HUES64 (cell line): ENCODE measurements around the gene RPS6KA5. TPM values are rescaled to one million over a fixed set of nuclear protein-coding genes. Genes with fewer than 3 reads are reported as not detected.
"Not testable (repeated sequence)": the region's sequence is repeated elsewhere in the genome, so short reads cannot be mapped to it uniquely, and the experiment has no call there.

Source experiments
- H3K27ac ChIP-seq: 2 replicates; pipeline ENCODE4 v1.7.0; 2013; ENCODE audit warnings: low read depth, low read length, inconsistent platforms
- H3K27me3 ChIP-seq: 2 replicates; pipeline ENCODE4 v1.6.1; 2013; ENCODE audit warnings: mild to moderate bottlenecking, low read length; ENCODE audit not compliant: insufficient read depth
- H3K36me3 ChIP-seq: 2 replicates; pipeline ENCODE4 v1.6.1; 2013; ENCODE audit warnings: mild to moderate bottlenecking, low read length; ENCODE audit not compliant: insufficient read depth
- H3K4me1 ChIP-seq: 2 replicates; pipeline ENCODE4 v1.6.1; 2013; ENCODE audit warnings: mild to moderate bottlenecking, low read length, moderate library complexity; ENCODE audit not compliant: insufficient read depth
- H3K4me3 ChIP-seq: 2 replicates; pipeline ENCODE4 v1.5.1; 2013; ENCODE audit warnings: mild to moderate bottlenecking, low read length, moderate library complexity
- H3K9ac ChIP-seq: 2 replicates; pipeline ENCODE4 v1.6.1; 2013; ENCODE audit warnings: mild to moderate bottlenecking, low read depth, low read length
- H3K9me3 ChIP-seq: 2 replicates; pipeline ENCODE4 v1.6.1; 2013; ENCODE audit warnings: low read depth, low read length; ENCODE audit not compliant: insufficient read depth
- WGBS: fragments of 150-250, 120-280 bp; methylation state at CpG from one replicate; pipeline ENCODE4 v1.1.7; 2013; ENCODE audit warnings: missing lambda C conversion rate; 5-methylcytosine and 5-hydroxymethylcytosine counted together
- polyA plus RNA-seq, 2 experiments: library from polyadenylated mRNA; stranded (reverse); fragments of 50-300 nt; gene quantifications; one replicate each; pipeline ENCODE4 v1.2.3, GENCODE V29; 2013

RPS6KA5 gene
- 1.3 TPM for polyA plus RNA-seq (2013, experiment 1 of 2)
- polyA plus RNA-seq (2013, experiment 2 of 2) = 2.3 TPM

DNA sequence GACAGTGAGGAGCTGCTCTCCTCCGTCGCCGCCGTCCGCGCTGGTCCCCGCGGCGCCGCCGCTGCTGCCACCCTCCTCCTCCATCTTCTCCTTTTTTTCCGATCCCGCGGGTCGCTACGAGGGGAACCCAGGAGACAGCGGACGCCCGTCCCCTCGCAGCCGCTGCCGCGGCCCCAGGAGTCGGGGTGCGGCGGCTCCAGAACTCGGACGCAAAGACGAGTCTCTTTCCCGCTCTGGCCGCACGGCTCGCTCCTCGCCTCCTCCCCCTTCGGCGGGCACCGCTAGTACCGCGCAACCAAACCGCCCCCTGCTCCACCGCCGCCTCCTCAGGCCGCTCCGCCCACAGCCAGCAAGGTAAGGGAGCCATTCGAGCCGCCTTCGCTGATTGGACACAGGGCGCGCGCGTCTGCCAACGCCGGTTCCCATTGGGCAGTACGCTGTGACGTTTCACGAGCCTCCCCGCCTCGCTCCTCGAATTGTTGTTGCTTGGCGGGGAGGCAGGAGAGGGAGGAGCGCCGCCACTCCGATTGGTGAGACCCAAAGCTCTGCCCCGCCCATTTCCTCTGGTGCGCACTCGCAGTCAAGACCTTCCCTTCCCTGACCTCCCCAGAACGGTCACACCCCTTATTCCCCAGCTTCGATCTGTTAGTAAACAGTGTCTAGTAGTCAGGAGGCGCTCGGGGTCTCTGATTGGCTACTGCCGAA lies at the start of gene RPS6KA5:
Gene RPS6KA5 (minus strand): TSS at position 291 of the 705 bp plus-strand sequence. CDS start 207 bp downstream, at position 84.
- no peaks in the 10 kb centered on the region for H3K27me3 ChIP-seq
- under 1% methylated on average over 70 of the region's 71 CpGs for WGBS

GRCh38 chr14:91108941-91109611 lies 48.6 kb upstream of the RPS6KA5 start:
- H3K9me3 ChIP-seq = no peaks in the 10 kb centered on the region
- no peak overlapping the region for H3K9ac ChIP-seq
- H3K27ac ChIP-seq = no peak overlapping the region
- no peaks in the 10 kb centered on the region for H3K36me3 ChIP-seq
- no peaks in the 10 kb centered on the region for H3K27me3 ChIP-seq
- 92% methylated on average over 7 of the region's 7 CpGs for WGBS
- peaks cover 14% of the 10 kb centered on the region for H3K4me1 ChIP-seq
- no peak overlapping the region for H3K4me3 ChIP-seq

More for the DNA sequence above, at the start of gene RPS6KA5:
- Histone ChIP-seq H3K4me3 (peak within 1 kb of the TSS; percentile 88), H3K9ac (peak within 1 kb of the TSS; percentile 92), H3K27ac (peak within 1 kb of the TSS; percentile 94), H3K4me1 (peaks cover 6% of the 10 kb centered on the region), H3K9me3 (no peaks in the 10 kb centered on the region), H3K36me3 (no peaks in the 10 kb centered on the region)

GRCh38 chr14:91103116-91103515 lies 42.7 kb upstream of the RPS6KA5 start:
- Histone ChIP-seq H3K36me3 (no peaks in the 10 kb centered on the region), H3K27ac (no peak overlapping the region), H3K9ac (no peak overlapping the region), H3K4me3 (no peak overlapping the region), H3K27me3 (no peaks in the 10 kb centered on the region), H3K4me1 (peaks cover 7% of the 10 kb centered on the region; the same call in 1 of the 2 replicates), H3K9me3 (no peaks in the 10 kb centered on the region)
- WGBS = 90% methylated on average over 8 of the region's 8 CpGs

DNA sequence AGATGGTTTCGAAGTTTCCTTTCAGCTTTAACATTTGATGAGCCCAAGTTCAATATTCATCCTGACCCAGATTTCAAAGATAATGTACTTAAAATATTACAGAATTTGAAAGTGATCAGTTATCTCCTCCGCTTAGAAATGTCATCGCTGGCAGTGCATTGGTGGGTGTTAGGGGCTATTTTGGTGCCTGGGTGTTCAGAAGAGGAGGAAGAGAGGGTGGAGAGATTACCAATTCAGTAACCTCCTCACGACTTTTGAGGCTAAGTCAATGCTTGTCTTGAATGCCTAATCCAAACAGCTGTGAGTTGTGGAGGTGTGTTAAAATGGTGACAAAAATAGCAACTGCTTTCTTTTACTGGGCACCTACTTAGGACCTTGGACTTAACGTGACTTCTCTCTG lies 39.7 kb upstream of the RPS6KA5 start:
- Histone ChIP-seq H3K27ac (no peak overlapping the region), H3K4me1 (peaks cover 7% of the 10 kb centered on the region; the same call in 1 of the 2 replicates), H3K4me3 (no peak overlapping the region), H3K9ac (no peak overlapping the region), H3K36me3 (no peaks in the 10 kb centered on the region), H3K27me3 (no peaks in the 10 kb centered on the region), H3K9me3 (no peaks in the 10 kb centered on the region)
- 92% methylated on average over 4 of the region's 5 CpGs for WGBS

DNA sequence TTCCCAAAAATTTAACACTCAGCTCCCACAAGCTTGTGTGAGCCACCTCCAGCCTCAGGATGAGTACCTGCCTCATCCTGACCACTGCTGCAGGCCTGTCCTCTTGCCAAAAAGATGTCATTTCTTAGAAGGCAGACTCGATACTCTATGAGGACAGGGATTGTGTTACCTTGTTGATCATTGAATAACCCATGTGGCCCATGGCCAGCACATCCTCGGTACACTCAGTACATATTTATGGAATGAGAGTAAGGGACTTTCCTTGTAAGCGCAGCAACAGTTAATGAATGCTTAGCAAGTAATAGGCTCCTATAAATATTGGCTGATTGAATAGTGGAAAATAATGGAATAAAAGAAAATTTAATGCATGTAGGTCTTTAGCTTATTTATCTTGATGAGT lies 38.1 kb upstream of the RPS6KA5 start:
- WGBS = 93% methylated on average over 3 of the region's 3 CpGs
- Histone ChIP-seq H3K9ac (no peak overlapping the region), H3K27me3 (no peaks in the 10 kb centered on the region), H3K4me1 (peaks cover 4% of the 10 kb centered on the region; the same call in 1 of the 2 replicates), H3K4me3 (no peak overlapping the region), H3K9me3 (no peaks in the 10 kb centered on the region), H3K36me3 (no peaks in the 10 kb centered on the region), H3K27ac (no peak overlapping the region)

DNA sequence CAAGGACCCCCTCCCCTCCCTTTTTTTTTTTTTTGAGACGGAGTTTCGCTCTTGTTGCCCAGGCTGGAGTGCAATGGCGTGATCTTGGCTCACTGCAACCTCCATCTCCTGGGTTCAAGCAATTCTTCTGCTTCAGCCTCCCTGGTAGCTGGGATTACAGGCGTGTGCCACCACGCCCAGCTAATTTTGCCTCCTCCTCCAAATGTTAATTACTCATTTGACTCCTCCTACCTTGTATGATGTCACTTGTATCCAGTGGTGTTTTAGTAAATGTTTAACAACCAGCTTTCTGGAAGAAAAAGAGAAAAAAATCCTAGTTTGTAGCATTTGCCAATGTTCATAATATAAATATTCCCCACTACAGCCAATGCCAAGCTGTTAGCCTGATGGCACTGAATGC lies 37.2 kb upstream of the RPS6KA5 start:
- H3K4me3 ChIP-seq, H3K4me1 ChIP-seq, H3K27ac ChIP-seq, H3K9ac ChIP-seq, H3K27me3 ChIP-seq, H3K36me3 ChIP-seq, H3K9me3 ChIP-seq: not testable (repeated sequence)
- WGBS = 90% methylated on average over 5 of the region's 5 CpGs

DNA sequence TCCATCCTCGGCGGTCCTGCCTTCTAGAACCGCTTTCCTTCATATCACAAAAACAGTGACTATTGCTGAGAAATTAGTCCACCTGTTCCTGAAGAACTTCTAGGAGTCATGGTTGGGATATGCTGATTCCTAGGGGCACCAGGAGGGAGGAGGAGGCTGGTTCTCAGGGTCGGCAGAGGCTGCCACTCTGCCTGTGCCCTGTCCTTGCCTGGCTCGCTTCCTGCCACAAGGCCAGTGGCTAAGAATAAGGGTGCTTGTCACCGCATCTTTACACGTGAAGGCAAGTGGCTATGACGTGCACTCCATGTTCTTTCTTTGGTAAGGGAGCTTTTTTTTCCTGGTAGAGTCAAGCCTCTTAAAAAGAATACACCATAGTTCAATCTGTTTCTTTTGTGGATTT lies 34.7 kb upstream of the RPS6KA5 start:
- Histone ChIP-seq H3K9ac (no peak overlapping the region), H3K9me3 (no peaks in the 10 kb centered on the region), H3K4me1 (peaks cover 4% of the 10 kb centered on the region; the same call in 1 of the 2 replicates), H3K27ac (no peak overlapping the region), H3K36me3 (no peaks in the 10 kb centered on the region), H3K4me3 (no peak overlapping the region), H3K27me3 (no peaks in the 10 kb centered on the region)
- WGBS = 84% methylated on average over 8 of the region's 8 CpGs

DNA sequence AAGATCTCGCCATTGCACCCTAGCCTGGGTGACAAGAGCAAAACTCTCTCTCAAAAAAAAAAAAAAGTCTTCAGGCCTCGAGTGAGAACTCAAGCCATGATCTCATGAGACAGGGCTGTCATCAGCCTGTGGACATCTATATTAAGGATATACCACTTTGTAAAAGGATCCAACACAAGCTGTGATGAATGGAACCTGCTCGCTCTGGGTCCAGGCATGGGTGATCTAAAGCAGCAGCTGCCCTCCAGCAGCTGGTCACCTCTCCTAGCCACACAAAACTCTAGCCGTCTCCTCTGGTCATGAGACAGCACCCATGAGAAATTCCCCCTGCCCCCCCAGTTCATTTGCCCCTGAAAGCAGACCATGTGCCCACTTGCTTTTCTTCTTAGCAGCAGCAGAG lies 34.3 kb upstream of the RPS6KA5 start:
- Histone ChIP-seq H3K9me3 (no peaks in the 10 kb centered on the region), H3K4me3 (no peak overlapping the region), H3K9ac (no peak overlapping the region), H3K36me3 (no peaks in the 10 kb centered on the region), H3K27me3 (no peaks in the 10 kb centered on the region), H3K27ac (no peak overlapping the region), H3K4me1 (peaks cover 4% of the 10 kb centered on the region; the same call in 1 of the 2 replicates)
- WGBS = 80% methylated on average over 4 of the region's 4 CpGs

DNA sequence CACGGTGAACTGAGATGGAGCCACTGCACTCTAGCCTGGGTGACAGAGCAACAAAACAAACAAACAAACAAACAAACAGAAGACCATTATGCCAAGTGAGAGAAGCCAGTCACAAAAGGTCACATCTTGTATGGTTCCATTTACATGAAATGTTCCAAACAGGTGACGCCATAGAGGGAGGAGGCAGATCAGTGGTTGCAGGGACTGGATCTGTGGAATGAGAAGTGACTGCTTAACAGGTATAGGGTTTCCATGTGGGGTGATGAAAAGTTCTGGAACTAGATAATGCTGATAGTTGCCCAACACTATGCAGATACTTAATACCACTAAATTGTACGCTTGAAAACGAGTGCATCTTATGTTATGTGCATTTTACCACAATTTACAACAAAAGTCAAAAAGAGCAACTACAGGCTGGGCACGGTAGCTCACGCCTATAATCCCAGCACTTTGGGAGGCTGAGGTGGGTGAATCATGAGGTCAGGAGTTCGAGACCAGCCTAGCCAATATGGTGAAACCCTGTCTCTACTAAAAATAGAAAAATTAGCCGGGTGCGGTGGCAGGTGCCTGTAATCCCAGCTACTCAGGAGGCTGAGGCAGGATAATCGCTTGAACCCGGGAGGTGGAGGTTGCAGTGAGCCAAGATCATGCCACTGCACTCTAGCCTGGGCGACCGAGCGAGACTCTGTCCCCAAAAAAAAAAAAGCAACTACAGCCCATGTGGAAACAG lies 33.5 kb upstream of the RPS6KA5 start:
- WGBS = 96% methylated on average over 14 of the region's 14 CpGs
- H3K27me3 ChIP-seq, H3K9ac ChIP-seq, H3K36me3 ChIP-seq, H3K4me3 ChIP-seq, H3K9me3 ChIP-seq, H3K27ac ChIP-seq, H3K4me1 ChIP-seq: not testable (repeated sequence)

DNA sequence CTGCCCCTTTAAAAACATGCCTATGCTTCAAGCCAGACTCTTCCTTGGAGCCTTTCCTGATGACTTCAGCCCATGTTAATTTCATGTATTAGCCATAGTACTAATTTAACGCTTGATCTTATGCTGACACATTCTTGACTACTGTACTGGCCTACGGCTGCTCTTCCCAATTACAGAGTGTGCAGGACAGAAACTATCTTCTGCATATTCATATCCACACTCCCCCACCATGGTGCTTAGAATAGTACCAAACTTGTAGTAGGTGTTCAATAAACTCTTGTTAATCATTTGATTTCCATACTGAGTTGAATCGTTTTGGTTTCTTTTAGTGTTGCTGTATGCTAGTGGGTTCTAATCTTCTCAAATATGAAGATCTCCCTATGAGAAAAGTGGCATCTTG lies 31.6 kb upstream of the RPS6KA5 start:
- no peaks in the 10 kb centered on the region for H3K27me3 ChIP-seq
- no peaks in the 10 kb centered on the region for H3K4me1 ChIP-seq
- no peak overlapping the region for H3K9ac ChIP-seq
- H3K4me3 ChIP-seq = no peak overlapping the region
- no peaks in the 10 kb centered on the region for H3K9me3 ChIP-seq
- H3K27ac ChIP-seq = no peak overlapping the region
- no peaks in the 10 kb centered on the region for H3K36me3 ChIP-seq
- 97% methylated on average over 3 of the region's 3 CpGs for WGBS

- H3K9ac ChIP-seq = no peak overlapping the region
- no peaks in the 10 kb centered on the region for H3K27me3 ChIP-seq
- no peak overlapping the region for H3K4me3 ChIP-seq
- no peaks in the 10 kb centered on the region for H3K36me3 ChIP-seq
- H3K4me1 ChIP-seq = no peaks in the 10 kb centered on the region
- H3K27ac ChIP-seq = no peak overlapping the region
- H3K9me3 ChIP-seq = no peaks in the 10 kb centered on the region
- no CpG with 5 or more reads among the region's 1 CpG for WGBS
Measured at GRCh38 chr14:91090743-91091142, 30.3 kb upstream of the RPS6KA5 start.
